ENCODE results near the gene LRRC37A2.
"Not testable (repeated sequence)": the region's sequence is repeated elsewhere in the genome, so short reads cannot be mapped to it uniquely, and the experiment has no call there.

The LRRC37A2 gene

DNA sequence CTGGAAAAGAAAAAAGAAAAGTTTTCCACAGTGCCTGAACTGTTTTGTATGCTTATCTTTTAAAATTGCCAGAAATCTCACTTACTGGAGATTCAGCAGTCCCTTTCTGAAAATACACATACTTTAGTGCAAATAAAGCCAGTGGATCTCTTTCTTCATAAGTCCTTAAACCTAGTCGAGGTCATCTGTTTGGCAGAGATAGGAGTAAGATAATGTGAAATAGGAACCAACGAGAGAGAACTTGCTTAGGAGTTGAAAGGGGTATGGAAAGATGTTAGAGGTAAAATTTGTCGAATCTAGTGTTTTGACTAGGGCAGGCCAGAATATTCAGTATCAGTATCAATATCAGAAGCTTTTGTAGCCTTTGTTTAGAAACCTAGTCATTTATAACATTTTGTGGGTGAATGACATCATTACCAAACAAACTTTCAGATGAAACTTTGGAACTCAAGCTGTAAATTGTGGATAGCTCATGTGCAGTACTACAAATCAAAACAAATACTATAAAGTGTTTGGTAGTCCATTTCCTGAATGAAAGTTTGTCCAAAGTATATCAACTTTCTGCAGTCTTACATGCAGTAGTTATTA lies 86.2 kb downstream of the LRRC37A2 start:
- not testable (repeated sequence) for DNase-seq

DNA sequence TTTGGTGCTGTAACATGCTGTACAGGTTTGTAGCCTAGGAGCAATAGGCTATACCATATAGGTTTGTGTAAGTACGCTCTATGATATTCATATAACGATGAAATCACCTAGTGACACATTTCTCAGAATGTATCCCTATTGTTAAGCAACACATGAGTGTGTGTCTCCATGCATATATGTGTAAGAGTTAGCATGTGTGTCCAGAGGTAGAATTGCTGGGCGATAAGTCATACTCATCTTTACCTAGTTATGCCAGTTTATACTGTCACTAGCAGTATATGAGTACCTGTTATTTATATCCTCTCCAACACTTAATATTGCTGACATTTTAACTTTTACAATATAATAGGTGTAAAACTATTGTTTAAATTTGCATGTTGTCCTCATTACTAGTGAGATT lies 88.5 kb downstream of the LRRC37A2 start:
- DNase-seq = not testable (repeated sequence)

DNA sequence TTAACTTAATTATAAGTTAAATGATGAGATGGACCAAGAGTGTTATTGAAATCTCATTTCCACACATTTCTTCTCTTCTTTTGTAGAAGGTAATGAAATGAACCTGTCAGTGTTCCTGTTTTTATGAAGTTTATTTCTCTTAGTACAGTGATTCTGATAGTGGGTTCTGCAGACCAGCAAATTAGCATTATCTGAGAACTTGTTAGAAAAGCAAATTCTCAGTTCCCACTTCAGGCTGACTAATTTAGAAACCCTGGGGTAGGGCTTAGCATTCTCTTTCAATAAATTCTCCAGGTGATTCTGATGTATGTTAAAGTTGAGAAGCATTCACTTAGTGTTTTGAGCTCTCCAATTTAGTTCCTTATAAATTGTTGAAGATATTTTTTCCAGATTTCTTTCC lies 90.9 kb downstream of the LRRC37A2 start:
- DNase-seq = not testable (repeated sequence)

Data from DMS 273 treated with DMSO at 0.1 percent for 48 hours (cell line).